GM10266 (cell line): ENCODE measurements around the gene CLSTN2.

Experiments
- DNase-seq: peaks from one replicate; pipeline ENCODE4 v3.0.0; 2012; ENCODE audit errors: extremely low spot score
- TF ChIP-seq, protein P1 (sequence below): IDR thresholded peaks from 2 replicates; pipeline ENCODE4 v1.5.1; 2012; ENCODE audit warnings: mild to moderate bottlenecking, low read depth; ENCODE audit not compliant: control insufficient read depth, insufficient read depth; ENCODE audit errors: missing control alignments

CLSTN2 gene

DNA sequence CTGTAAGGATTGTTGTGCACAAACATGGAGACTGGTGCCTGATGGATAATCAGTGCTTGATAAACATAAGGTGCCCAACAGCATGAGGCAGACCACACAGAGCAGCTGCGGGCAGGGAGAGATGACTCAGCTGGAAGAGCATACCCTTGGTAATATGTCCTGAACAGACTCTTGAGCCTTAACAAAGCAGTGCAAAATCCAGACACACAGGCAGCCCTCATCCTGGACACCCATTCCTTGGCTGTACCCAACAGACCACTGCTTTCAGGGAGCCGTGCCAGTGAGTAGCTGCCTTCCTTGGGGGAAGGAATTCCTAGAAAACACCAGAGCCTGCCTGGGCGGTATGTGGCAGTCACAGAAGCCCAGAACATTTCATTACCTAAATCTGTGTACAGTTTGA lies 156.2 kb downstream of the CLSTN2 start:
- TF ChIP-seq, protein P1, sequence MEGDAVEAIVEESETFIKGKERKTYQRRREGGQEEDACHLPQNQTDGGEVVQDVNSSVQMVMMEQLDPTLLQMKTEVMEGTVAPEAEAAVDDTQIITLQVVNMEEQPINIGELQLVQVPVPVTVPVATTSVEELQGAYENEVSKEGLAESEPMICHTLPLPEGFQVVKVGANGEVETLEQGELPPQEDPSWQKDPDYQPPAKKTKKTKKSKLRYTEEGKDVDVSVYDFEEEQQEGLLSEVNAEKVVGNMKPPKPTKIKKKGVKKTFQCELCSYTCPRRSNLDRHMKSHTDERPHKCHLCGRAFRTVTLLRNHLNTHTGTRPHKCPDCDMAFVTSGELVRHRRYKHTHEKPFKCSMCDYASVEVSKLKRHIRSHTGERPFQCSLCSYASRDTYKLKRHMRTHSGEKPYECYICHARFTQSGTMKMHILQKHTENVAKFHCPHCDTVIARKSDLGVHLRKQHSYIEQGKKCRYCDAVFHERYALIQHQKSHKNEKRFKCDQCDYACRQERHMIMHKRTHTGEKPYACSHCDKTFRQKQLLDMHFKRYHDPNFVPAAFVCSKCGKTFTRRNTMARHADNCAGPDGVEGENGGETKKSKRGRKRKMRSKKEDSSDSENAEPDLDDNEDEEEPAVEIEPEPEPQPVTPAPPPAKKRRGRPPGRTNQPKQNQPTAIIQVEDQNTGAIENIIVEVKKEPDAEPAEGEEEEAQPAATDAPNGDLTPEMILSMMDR: no peak
- no peak for DNase-seq

DNA sequence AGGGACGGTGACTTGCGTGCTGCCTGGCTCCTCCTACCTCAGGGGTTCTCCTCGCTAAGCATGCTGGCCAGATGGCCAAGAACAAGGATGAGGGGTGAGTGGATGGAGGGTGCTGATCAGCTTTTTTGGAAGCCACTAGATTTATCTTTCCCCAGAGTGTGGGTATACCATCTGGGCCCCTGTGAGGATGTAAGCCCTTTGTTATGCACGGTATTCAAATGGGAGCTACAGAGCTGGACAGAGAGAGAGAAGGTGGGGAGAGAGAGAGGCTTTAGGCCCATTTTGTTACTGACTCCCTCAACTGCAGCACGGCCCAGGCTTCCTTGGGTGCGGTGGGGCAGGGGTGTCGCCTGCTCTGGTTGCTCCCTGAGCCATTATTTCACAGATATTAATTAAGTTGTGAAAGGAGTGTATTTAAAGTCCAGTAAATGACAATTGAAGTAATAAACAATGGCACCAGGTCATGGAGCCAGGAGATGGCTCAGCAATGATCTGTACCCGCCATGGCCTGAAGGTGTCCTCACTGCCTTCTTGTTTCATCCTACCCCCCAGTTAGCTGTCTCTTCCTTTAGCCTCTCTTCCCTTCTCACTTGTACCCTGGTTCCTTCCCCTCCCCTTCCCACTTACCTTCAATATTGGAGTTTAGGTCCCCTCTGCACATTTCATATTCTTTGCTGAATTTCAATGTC lies 158.0 kb downstream of the CLSTN2 start:
- peak; percentile 16 for DNase-seq
- TF ChIP-seq, protein P1: no peak

DNA sequence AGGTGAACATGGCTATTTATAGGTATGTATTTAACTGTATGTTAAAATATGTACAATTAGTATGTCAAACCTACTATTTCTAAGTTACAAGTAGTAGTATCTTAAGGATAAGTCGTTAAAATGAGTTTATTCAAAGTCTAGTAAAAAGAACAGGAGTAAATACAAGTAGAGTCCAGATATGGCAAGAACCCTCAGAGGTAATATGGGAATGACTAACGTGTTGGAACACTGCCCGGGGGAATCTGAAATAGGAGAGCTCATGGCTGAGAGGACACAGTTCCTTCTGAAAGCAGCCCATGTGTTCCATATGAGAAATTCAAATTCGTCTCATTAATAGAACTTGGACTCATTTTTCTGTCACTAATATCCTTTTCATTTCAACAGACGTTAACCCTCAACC lies 158.8 kb downstream of the CLSTN2 start:
- TF ChIP-seq, protein P1: no peak

DNA sequence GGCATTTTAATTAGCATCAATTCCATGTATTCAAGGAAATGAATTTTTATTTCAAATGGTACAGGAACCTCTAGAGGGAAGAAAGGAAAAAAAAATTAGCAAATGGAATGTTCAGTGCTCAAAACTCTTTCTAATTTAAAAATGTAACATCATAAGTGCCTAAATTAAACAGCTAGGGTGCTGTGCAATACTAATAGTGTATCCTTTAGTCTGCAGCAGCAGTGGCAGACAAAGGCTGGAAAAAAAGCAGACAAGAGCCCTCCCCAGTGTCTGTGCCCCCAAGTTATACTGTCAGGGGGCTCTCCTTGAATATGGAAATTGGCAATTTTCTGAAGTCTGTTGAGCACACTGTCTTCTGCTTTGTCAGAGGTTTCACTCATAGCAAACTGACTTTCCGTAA lies 159.5 kb downstream of the CLSTN2 start:
- TF ChIP-seq, protein P1: no peak
- DNase-seq: no peak

More for the DNA sequence above, 158.8 kb downstream of the CLSTN2 start:
- DNase-seq: no peak

DNA sequence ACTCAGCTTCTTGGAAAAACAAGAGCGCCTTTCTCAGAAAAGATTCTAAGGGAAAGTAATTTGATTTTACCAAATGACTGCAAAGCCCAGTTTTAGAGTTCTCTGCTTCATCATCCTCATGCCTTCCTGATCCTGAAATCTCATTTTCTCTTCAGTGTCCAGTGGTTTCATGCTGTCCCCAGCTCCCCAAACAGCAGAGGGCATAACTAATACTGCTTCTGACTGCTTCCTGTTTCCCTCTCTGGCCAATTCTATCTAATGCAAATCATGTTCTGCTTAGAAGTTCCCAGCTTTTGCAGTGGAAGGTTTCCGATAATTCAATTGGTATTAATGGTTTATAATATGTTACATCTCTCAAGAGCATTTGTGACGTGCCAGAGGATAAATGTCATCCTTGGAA lies 161.1 kb downstream of the CLSTN2 start:
- no peak for DNase-seq
- TF ChIP-seq, protein P1: no peak

DNA sequence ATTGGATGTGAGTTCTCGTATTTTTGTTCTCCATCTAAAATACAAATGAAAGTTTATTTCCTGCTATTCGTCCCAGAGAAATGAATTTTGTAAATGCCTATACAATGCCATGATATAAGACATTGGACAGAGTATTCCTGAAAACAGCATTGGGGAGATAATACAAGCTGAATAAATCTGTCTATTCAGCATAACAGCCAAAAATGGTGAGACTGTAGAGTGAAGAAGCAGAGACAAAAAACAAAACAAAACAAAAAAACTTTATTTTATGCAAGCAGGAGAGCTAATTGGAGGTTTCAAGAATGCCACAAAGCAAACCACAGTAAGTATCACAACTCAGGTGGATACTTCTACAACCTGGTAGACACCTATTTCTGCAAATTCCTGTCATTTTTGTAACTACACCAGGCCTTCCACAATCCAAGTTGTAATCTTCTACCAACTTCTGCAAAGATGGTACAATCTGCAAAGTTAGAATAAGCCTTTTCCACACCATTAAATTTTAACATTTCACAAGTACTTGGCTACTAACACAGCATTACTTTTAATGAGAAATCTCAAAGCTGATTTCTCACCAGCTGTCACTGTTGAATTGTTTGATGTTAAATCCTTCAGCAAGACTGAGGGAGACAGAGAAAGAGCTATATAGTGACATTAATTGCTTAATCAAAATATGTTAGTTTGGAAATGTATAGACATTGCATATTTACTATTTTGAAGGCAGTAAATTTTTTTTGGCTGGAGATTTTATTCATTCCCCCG lies 163.1 kb downstream of the CLSTN2 start:
- TF ChIP-seq, protein P1: no peak
- DNase-seq: no peak

DNA sequence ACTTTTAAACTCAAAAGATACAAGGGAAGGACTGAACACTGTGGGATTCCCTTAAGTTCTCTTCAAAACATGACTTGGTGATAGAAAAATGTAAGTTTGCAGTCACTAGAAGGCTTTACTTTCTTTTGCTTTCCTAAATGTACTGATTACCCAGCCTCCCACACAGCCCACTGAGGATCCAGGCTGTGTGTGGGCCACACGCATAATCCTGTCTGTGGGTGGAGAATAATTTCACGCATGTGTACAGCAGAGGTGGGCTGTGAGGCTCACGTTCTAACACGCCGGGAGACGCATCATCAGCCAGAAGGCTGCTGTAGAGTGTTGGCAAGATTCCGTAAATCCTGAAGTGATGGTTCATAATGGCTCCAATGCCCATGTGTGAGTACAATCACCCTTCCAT lies 165.5 kb downstream of the CLSTN2 start:
- DNase-seq: no peak
- TF ChIP-seq, protein P1: no peak
